Ascending aorta (tissue), 2 donors: ENCODE results near the gene AKR1B1. TPM values are rescaled to one million over a fixed set of nuclear protein-coding genes. Genes with fewer than 3 reads are reported as not detected.

ENCODE experiments used
- DNase-seq, 2 donors: peaks; one replicate each; pipeline ENCODE4 v3.0.0-alpha.2; 2019; ENCODE audit warnings: low spot score in 2 of 2
- H3K27ac ChIP-seq, 2 donors: fragments of 200-600 bp; sonication (generic); one replicate each; pipeline ENCODE4 v1.5.1; 2016 to 2017; ENCODE audit warnings: mild to moderate bottlenecking in 1 of 2
- H3K27me3 ChIP-seq: fragments of 200-600 bp; sonication (generic); one replicate; pipeline ENCODE4 v1.5.1; 2017
- H3K36me3 ChIP-seq, 2 donors: fragments of 200-600 bp; sonication (generic); one replicate each; pipeline ENCODE4 v1.5.1; 2016
- H3K4me1 ChIP-seq, 2 donors: fragments of 200-600 bp; sonication (generic); one replicate each; pipeline ENCODE4 v1.5.1; 2016 to 2017; ENCODE audit warnings: mild to moderate bottlenecking in 1 of 2
- H3K4me3 ChIP-seq, 2 donors: fragments of 200-600 bp; sonication (generic); one replicate each; pipeline ENCODE4 v1.5.1; 2016 to 2017; ENCODE audit warnings: mild to moderate bottlenecking in 1 of 2
- H3K9me3 ChIP-seq, 2 donors: fragments of 200-600 bp; sonication (generic); one replicate each; pipeline ENCODE4 v1.5.1; 2016
- CTCF ChIP-seq, 3 experiments: fragments of 200-600 bp in 2 of 3; fragments of 450-650 bp in 1 of 3; sonication (generic) in 2 of 3; IDR thresholded peaks; one replicate each; pipeline ENCODE4 v1.5.1; 2016 to 2019; ENCODE audit warnings: antibody characterized with exemption in 3 of 3, mild to moderate bottlenecking in 1 of 3, moderate library complexity in 1 of 3
- intact Hi-C: fragments of 100-400 bp; cut with DNase I; formaldehyde crosslinking; loops from one replicate; pipeline ENCODE4 v1.15.1; 2023
- total RNA-seq: library from RNA; depleted of rRNA; stranded (reverse); fragments of >200 nt; gene quantifications from one replicate; pipeline ENCODE4 v1.1.0, GENCODE V29; 2016

AKR1B1 gene
- total RNA-seq, 1 donor from 2014 or later, result 78.7 TPM

GRCh38 chr7:134453518-134453917, 5.4 kb downstream of the AKR1B1 start:
- no peak overlapping the region for H3K4me3 ChIP-seq
- H3K27me3 ChIP-seq, result no peaks in the 10 kb centered on the region
- peaks cover 2 to 7% of the 10 kb centered on the region in 2 donors for H3K4me1 ChIP-seq
- TF ChIP-seq CTCF (IDR thresholded peaks at IDR 0.05), result no peak
- no peaks in the 10 kb centered on the region for H3K9me3 ChIP-seq
- intact Hi-C loops, result loop anchor here (2.0 to 10.0 kb wide), 3 partner anchors 19 to 1199 kb away; partner anchors contain the start of gene EXOC4
- no peak for DNase-seq
- peaks cover 28 to 29% of the 10 kb centered on the region in 2 donors for H3K36me3 ChIP-seq
- H3K27ac ChIP-seq, result no peak overlapping the region

- peaks cover 2 to 6% of the 10 kb centered on the region in 2 donors for H3K4me1 ChIP-seq
- peaks cover 33% of the 10 kb centered on the region in 2 donors for H3K36me3 ChIP-seq
- H3K27me3 ChIP-seq, result no peaks in the 10 kb centered on the region
- no peak overlapping the region for H3K4me3 ChIP-seq
- H3K9me3 ChIP-seq, result no peaks in the 10 kb centered on the region
- no peak overlapping the region for H3K27ac ChIP-seq
- intact Hi-C loops, result loop anchor here (2.0 to 10.0 kb wide), 3 partner anchors 18 to 1198 kb away; partner anchors contain the start of gene EXOC4
- DNase-seq, result no peak
- TF ChIP-seq CTCF (IDR thresholded peaks at IDR 0.05), result no peak
These were observed 5.9 kb downstream of the AKR1B1 start for GRCh38 chr7:134452991-134453473.

GRCh38 chr7:134452419-134452838, 6.5 kb downstream of the AKR1B1 start:
- Histone ChIP-seq H3K27me3 (no peaks in the 10 kb centered on the region), H3K27ac (no peak overlapping the region), H3K9me3 (no peaks in the 10 kb centered on the region), H3K4me1 (peaks cover 0 to under 1% of the 10 kb centered on the region in 2 donors), H3K4me3 (no peak overlapping the region), H3K36me3 (peaks cover 39% of the 10 kb centered on the region in 2 donors)
- intact Hi-C loops, result loop anchor here (2.0 to 10.0 kb wide), 3 partner anchors 18 to 1198 kb away; partner anchors contain the start of gene EXOC4
- DNase-seq, result no peak
- TF ChIP-seq CTCF (IDR thresholded peaks at IDR 0.05), result no peak

GRCh38 chr7:134451656-134452055, 7.2 kb downstream of the AKR1B1 start:
- no peak for TF ChIP-seq CTCF (IDR thresholded peaks at IDR 0.05)

GRCh38 chr7:134450294-134451000, 8.5 kb downstream of the AKR1B1 start:
- no peaks in the 10 kb centered on the region for H3K27me3 ChIP-seq
- H3K4me1 ChIP-seq, result no peaks in the 10 kb centered on the region
- no peaks in the 10 kb centered on the region for H3K9me3 ChIP-seq
- no peak overlapping the region for H3K27ac ChIP-seq
- no peak for DNase-seq
- intact Hi-C loops, result loop anchor here (10.0 kb wide), 2 partner anchors 1054 to 1196 kb away; partner anchors contain the start of gene EXOC4
- H3K36me3 ChIP-seq, result peaks cover 58 to 59% of the 10 kb centered on the region in 2 donors
- H3K4me3 ChIP-seq, result no peak overlapping the region
- TF ChIP-seq CTCF (IDR thresholded peaks at IDR 0.05), result no peak

More at GRCh38 chr7:134451656-134452055, 7.2 kb downstream of the AKR1B1 start:
- H3K4me1 ChIP-seq, result no peaks in the 10 kb centered on the region
- H3K27me3 ChIP-seq, result no peaks in the 10 kb centered on the region
- H3K36me3 ChIP-seq, result peaks cover 46 to 47% of the 10 kb centered on the region in 2 donors
- no peak for DNase-seq
- intact Hi-C loops, result loop anchor here (2.0 to 10.0 kb wide), 3 partner anchors 17 to 1197 kb away; partner anchors contain the start of gene EXOC4
- H3K9me3 ChIP-seq, result no peaks in the 10 kb centered on the region
- H3K4me3 ChIP-seq, result no peak overlapping the region
- H3K27ac ChIP-seq, result no peak overlapping the region
